ENCODE data around the gene AARS1.
"Not testable (repeated sequence)": the region's sequence is repeated elsewhere in the genome, so short reads cannot be mapped to it uniquely, and the experiment has no call there.

Gene AARS1

DNA sequence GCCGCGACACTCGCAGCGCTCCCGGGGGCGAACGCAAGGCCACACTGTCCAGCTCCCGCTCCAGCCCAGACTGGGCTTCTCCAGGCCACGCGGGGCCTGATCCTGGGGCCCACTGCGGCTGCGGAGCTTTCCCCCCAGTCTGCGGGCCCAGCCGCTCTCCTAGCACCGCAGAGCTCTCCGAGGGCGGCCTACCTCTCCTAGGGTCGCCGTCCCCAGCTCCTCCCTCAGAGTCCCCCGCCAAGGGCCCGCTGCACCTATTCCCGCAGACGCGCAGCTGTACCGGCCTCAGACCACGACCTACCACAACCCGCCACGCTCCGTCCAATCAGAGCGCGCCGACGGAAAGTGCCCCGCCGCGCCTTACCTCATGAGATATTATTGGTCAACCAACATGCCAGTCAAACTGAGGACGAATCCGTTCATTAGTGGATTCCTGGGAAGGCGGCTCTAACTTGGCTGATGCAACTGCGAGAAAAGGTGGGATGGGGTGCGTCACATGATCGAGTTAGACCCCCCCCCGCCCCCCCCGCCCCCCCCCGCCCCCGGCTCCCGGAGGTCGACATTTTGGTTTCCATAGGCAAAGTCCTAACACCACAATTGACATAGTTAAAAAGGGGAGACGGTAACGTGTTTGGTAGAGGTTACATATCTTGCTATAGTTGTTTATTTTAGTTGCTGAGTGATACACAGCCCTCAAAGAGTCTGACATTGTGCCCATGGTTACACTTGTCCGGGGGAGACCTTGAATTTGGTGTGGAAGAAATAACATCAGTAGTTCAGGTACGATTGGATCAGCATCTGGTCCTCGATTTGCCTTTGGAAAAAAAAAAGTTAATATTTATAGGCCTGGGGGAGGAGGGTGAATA lies at the start of gene AARS1:
AARS1 (minus strand) TSS at position 278 of the 866 bp plus-strand sequence. CDS start 6,743 bp downstream, outside the sequence.
- peak; percentile 100 for DNase-seq

DNA sequence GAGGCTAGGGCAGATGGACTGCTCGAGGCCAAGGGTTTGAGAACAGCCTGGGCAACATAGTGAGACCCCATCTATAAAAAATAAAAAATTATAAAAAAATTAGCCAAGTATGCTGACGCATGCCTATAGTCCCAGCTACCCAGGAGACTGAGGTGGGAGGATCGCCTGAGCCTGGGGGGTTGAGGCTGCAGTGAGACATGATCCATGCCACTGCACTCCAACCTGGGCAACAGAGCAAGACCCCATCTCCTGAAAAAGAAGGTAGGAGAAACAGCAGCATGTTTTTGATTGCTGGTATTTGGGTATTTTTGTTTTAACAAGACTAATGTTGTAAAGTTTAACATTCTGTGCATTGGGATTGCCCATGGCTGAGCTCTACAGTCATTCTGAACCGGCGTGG lies 48.5 kb upstream of the AARS1 start:
- no peak for DNase-seq

- not testable (repeated sequence) for DNase-seq
Observed at GRCh38 chr16:70332728-70333127, 43.4 kb upstream of the AARS1 start.

GRCh38 chr16:70331588-70332358 lies 42.5 kb upstream of the AARS1 start:
- DNase-seq: no peak

GRCh38 chr16:70331091-70331490 lies 41.8 kb upstream of the AARS1 start:
- DNase-seq: no peak

- no peak for DNase-seq
Observed at GRCh38 chr16:70324998-70325747, 35.9 kb upstream of the AARS1 start.

DNA sequence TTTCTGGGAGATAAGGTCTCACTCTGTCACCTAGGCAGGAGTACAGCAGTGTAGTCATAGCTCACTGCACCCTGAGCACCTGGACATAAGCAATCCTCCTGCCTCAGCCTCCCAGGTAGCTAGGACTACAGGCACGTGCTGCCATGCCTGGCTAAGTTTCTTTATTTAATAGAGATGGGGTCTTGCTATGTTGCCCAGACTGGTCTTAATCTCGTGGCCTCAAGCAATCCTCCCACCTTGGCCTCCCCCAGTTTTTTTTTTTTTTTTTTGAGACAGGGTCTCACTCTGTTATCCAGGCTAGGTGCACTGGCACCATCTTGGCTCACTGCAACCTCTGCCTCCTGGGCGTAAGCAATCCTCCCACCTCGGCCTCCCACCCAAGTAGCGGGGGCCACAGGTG lies 30.8 kb upstream of the AARS1 start:
- DNase-seq: no peak

GRCh38 chr16:70307726-70308125 lies 18.4 kb upstream of the AARS1 start:
- not testable (repeated sequence) for DNase-seq

GRCh38 chr16:70306880-70307279 lies 17.6 kb upstream of the AARS1 start:
- DNase-seq: no peak

DNA sequence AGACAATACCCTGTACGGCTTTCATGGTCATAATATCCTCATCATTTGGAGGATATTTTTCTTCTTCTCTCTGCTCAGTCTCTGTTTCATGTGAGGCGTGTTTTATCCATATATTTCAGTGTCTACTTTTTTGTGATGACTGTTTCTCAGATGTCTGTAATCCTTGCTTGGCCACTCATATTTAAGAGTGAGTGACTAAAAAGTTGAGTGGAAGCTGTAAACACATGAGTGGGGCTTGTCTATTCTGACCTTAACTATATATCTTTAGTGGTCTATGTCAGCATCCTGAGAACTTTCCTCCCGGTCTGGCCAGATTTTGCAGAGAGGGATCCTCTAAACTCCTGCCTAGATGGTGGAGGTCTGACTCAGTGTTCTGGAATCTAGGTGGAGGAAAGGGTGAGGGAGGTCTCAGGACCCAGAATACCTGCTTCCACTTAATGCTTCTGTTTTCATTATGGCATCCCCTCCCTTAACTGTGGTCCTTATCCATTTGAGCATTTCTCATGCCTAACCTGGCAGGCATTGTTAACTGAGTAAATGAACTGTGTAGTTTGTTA lies 15.7 kb upstream of the AARS1 start:
- no peak for DNase-seq

DNA sequence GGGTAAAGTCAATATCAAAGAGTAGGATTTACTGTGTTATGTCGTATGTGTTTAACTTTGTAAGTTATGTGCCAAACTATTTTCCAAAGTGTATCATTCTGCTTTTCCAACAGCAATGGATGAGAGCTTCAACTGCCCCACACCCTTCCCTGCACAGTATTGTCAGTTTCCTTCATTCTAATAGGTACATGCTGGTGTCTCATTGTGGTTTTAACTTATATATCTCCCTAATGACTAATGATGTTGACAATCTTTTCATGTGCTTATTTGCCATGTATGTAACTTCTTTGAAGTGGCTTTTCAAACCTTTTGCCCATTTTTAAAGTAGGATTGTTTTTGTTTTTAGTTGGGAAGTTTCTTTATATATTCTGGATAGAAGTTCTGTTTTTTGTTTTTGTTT lies 13.4 kb upstream of the AARS1 start:
- no peak for DNase-seq

- no peak for DNase-seq
Observed at GRCh38 chr16:70301121-70301520, 11.8 kb upstream of the AARS1 start.

DNA sequence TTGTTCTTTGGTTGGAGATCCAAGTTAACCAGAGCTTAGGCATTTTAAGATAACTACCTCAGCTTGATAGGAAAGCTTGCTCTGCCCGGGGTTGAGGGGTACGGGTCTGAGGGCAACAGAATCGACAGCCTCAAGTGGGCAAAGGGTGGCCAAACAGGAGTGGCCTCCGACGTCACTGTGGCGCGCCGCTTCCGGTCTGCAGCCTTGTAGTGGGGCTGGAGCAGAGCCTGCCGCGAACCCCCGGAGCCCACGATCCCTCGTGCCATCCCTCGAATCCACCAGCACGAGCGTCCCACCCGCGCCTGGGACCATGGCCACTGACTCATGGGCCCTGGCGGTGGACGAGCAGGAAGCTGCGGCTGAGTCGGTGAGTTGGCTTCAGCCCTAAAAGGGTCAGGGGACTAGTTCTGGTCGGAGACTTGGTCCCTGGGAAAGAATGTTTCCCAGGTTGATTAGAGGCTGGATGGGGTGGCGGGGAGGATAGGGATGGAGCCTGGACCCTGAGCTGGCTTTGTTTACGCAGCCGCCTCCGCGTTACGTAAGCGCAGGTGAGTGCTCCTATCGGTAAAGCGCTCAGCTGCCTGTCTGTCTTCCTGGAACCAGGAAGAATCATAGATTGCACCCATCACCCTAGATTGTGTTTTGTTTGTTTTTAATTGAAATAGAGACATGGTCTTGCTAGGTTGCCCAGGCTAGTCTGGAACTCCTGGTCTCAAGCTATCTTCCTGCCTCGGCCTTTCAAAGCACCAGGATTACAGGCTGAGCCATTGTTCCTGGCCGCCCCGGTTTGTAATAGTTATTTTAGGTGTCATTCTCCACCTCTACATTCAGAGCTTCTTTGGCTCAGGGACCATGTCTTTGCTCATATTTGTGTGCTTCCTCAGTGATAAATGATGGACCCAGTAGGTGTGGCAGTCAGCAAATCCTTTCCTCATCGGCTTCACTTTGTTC lies 10.0 kb upstream of the AARS1 start, which contains the start of gene DDX19B:
DDX19B (plus strand) TSS at position 199 of the 951 bp plus-strand sequence; CDS start at position 311, 112 bp downstream.
- DNase-seq: peak; percentile 75

- DNase-seq: no peak
Observed at GRCh38 chr16:70295634-70296033, 6.3 kb upstream of the AARS1 start.

DNA sequence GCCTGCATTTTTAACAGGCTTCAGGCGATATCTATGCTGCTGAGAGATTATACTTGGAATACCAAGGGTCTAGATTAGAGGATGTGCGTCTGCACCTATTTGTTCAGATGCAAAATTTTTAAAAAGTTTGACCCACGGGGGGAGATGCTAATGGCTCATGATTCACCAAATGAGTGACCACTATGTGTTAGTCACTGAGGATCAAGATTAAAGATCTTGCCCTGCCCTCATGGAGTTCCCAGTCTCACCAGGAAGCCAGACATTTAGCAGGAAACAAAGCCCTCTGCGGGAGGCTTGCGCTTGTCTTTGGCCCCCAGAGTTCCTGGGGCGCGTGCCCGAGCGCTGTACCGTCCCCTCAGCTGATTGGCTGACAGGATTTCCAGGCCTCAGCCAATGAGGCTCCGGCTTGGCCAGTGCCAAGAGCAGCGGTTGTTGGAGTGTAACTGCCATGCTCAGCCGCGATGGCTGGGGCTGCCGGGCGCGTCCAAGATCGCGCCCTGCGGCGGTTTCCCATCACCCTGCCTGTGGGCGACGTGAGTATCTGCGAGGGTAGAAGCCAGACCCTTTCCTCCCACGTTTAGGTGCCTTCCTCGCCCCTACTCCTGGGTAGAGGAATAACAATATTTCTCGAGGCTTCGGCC lies 5.2 kb upstream of the AARS1 start:
- DNase-seq: no peak

DNA sequence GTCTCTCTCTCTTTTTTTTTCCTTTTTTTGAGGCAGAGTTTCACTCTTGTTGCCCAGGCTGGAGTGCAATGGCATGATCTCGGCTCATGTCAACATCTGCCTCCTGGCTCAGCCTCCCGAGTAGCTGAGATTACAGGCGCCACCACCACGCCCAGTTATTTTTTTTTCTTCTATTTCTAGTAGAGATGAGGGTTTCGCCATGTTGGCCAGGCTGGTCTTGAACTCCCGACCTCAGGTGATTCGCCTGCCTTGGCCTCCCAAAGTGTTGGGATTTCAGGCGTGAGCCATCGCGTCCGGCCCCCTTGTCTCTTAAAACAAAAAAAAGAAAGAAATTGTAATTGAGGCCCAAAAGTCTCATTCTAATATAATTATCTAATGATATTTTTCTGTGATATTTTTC lies 2.8 kb upstream of the AARS1 start:
- not testable (repeated sequence) for DNase-seq

GRCh38 chr16:70290949-70291519 lies 1.7 kb upstream of the AARS1 start:
- no peak for DNase-seq

DNA sequence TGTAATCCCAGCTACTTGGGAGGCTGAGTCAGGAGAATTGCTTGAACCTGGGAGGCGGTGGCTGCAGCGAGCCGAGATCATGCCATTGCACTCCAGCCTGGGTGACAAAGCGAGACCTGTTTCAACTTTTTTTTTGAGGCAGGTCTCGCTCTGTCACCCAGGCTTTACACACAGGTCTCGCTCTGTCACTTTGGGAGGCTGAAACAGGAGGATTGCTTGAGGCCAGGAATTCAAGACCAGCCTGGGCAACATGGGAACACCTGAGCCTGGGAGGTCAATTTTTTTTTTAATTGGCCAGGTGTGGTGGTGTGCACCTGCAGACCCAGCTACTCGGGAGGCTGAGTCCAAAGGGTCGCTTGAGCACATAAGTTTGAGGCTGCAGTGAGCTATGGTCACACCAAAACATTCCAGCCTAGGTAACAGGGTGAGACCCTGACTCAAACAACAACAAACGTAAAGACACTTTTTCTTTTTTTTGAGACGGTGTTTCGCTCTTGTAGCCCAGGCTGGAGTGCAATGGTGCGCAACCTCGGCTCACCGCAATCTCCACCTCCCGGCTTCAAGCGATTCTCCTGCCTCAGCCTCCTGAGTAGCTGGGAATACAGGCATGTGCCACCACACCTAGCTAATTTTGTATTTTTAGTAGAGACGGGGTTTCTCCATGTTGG lies 1.9 kb downstream of the AARS1 start:
- DNase-seq: not testable (repeated sequence)

DNA sequence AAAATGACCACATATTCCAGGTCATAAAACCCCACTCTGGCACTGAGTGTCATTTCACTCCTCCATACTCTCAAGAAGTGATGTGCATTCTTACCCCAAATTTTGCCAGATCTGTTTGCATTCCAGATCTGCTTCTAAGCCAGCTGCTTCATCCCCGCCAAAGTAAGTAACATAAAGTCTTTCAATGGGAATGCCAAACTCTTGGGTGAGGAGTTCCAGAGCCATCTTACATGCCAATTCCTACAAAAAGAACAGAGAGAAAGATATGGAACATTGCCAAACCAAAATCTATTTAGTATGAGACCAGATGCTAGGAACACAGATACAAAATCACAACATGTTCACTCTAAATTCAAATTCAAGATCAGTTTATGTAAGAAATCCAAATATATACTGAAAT lies 12.9 kb downstream of the AARS1 start:
- DNase-seq: no peak

GRCh38 chr16:70271696-70272095 lies 17.6 kb downstream of the AARS1 start:
- DNase-seq: no peak
